Measurements from ENCODE around the gene FRMD4A.

The FRMD4A gene

DNA sequence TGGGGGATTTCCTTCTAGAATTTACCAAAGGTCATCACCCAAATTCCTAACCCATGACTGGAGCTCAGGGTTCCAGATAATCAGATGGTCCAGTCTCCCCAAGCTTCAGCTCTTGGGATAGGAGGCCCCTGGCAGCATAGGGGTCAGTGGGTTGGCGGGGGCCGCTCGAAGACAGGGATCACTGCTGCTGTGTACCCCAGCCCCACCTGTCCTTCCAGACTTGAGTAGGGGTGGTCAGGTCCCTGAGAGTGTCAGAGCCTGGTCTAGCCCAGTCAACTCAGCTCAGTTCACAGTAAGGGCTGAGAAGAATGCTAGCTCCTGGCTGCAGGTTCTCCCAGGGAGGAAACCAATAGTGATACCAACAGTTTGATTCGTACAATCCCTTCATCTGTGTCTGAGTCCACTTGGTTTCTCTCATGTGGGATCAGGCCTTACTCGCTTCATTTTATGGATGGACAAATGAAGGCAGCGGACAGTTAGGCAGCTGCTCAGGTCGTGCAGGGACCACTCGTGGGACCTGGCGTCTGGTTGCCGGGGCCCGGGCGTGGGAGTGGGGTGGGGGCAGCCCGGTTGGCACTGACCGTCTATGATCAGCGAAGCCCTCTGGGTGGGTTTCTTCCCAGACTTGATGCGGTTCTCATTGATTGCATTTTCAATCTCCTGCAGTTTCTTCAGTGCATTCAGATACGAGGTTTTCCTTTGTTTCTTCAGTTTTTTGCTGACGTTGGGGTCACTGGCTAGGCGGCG is 665.0 kb downstream of the FRMD4A start:
- no peak overlapping the region for H3K4me3 Mint-ChIP-seq
- peaks cover 97% of the 10 kb centered on the region for H3K36me3 Mint-ChIP-seq (ENCODE audit: low read depth)
- no peaks in the 10 kb centered on the region for H3K9me3 Mint-ChIP-seq
- H3K27me3 Mint-ChIP-seq (ENCODE audit: low read depth), result no peaks in the 10 kb centered on the region
- H3K4me1 Mint-ChIP-seq, result peaks cover 48% of the 10 kb centered on the region
- H3K27ac Mint-ChIP-seq, result no peak overlapping the region
- no peak for TF ChIP-seq CTCF (IDR thresholded peaks at IDR 0.05; ENCODE audit: unreplicated experiment in 3 of 3)

GRCh38 chr10:13661256-13661655 is 669.5 kb downstream of the FRMD4A start:
- Mint-ChIP-seq H3K27me3 (ENCODE audit: low read depth) (no peaks in the 10 kb centered on the region), H3K4me3 (no peak overlapping the region), H3K9me3 (no peaks in the 10 kb centered on the region), H3K36me3 (ENCODE audit: low read depth) (peaks cover 81% of the 10 kb centered on the region), H3K4me1 (peaks cover 30% of the 10 kb centered on the region), H3K27ac (peak overlapping the region; percentile 12 to 84 (median 33))
- TF ChIP-seq CTCF (IDR thresholded peaks at IDR 0.05; ENCODE audit: unreplicated experiment in 3 of 3), result no peak

DNA sequence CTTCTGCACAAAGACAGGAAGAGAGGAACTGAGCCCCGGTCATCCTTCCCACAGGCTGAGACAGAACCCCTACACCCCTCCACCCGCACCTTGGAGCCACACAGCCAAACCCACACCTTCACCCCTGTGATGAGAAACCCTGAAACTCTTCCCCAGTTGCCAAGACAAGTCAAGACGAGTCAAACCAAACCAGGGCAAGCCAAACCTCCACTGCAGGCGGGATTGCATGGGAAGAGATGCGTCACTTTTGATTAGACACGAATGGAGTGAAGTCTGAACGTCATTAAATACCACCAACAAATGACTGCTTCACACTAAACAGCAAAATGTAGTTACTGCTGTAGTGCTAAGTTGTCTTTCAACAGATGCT is 670.2 kb downstream of the FRMD4A start:
- Mint-ChIP-seq H3K4me1 (peaks cover 30% of the 10 kb centered on the region), H3K27me3 (ENCODE audit: low read depth) (no peaks in the 10 kb centered on the region), H3K4me3 (no peak overlapping the region), H3K36me3 (ENCODE audit: low read depth) (peaks cover 81% of the 10 kb centered on the region), H3K27ac (peak overlapping the region; percentile 19 to 84 (median 33)), H3K9me3 (no peaks in the 10 kb centered on the region)
- TF ChIP-seq CTCF (IDR thresholded peaks at IDR 0.05; ENCODE audit: unreplicated experiment in 3 of 3), result no peak

DNA sequence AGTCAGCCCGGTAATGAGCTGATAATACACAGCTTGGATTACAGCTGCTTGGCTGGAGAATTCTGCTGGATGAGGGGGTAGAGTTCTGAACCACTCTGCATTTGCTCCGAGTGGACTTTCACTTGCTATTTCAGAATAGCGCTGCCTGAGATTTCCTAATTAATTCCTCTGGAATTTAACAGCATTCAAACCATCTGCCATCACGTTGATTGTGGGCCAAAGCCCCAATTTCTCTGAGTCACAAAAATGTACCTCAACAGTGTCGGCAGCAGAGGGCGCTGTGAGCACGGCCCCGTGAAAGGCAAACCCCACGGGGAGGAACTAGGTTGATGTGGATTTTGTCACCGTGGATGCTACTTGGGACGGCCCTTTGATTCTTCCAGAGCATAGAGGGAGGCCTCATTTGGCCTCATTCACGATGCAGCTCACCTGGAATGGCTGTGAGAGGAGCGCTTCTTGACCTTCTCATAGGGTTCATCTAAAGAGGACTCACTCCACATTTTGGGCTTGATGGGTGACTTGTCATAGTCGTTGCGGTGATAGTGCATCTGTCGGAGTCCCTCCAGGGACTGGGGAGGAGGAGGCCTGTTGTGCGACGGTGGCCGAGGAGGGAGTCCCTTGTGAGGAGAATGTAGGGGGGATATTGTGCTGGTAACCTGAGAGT is 670.7 kb downstream of the FRMD4A start:
- peak overlapping the region; percentile 19 to 84 (median 33) for H3K27ac Mint-ChIP-seq
- H3K27me3 Mint-ChIP-seq (ENCODE audit: low read depth), result no peaks in the 10 kb centered on the region
- H3K4me3 Mint-ChIP-seq, result no peak overlapping the region
- peaks cover 81% of the 10 kb centered on the region for H3K36me3 Mint-ChIP-seq (ENCODE audit: low read depth)
- no peaks in the 10 kb centered on the region for H3K9me3 Mint-ChIP-seq
- TF ChIP-seq CTCF (IDR thresholded peaks at IDR 0.05; ENCODE audit: unreplicated experiment in 3 of 3), result peak; percentile 87 to 91 (median 90)
- peaks cover 30% of the 10 kb centered on the region for H3K4me1 Mint-ChIP-seq

- Mint-ChIP-seq H3K9me3 (no peaks in the 10 kb centered on the region), H3K27ac (no peak overlapping the region), H3K27me3 (ENCODE audit: low read depth) (no peaks in the 10 kb centered on the region), H3K4me1 (peaks cover 30% of the 10 kb centered on the region), H3K36me3 (ENCODE audit: low read depth) (peaks cover 82% of the 10 kb centered on the region), H3K4me3 (no peak overlapping the region)
- TF ChIP-seq CTCF (IDR thresholded peaks at IDR 0.05; ENCODE audit: unreplicated experiment in 3 of 3), result no peak
Measured at GRCh38 chr10:13658871-13659685, 671.6 kb downstream of the FRMD4A start.

All from nephron (organoid).